HG02884 (cell line): ENCODE measurements around the gene TMEM208.

Experiments
- ATAC-seq: cut with Tn5 transposase; IDR thresholded peaks from one replicate; pipeline ENCODE4 v1.9.1; 2021; ENCODE audit warnings: mild to moderate bottlenecking, moderate library complexity; ENCODE audit not compliant: unreplicated experiment

The TMEM208 gene

DNA sequence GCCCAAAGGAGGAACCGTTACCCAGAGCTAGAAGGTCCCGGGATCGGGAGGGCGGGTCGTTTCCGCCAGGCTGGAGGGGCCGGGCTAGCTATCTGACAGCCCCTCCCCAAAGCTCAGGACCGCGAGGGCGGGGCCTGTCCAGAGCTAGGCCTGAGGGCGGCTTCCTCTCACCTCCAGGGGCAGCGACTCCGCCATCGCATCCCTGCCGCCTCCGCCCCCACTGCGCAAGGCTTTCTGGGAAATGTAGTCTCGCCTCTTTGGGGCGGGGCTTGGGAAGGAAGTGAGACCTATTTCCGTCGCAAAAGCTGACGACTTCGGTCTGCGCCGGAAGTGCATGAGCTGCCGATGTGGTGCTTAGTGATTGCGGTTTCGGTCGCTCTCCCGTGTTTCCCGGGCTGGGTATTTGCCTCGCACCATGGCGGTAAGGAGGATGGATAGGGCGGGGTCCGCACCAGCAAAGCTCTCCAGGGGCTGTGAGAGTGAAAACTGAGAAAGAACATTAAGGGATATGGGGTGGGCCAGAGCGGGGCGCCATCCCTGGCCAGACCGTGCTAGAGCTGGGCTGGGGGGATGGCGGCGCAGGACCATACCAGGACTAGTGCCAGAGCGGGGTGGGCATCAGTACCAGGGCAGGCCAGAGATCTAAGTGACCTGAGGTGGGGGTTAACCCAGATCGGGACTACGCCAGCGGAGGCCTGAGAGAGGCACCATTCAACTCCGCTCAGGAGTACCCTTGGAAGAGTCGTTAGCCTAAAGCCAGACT, at the start of gene TMEM208:
Gene TMEM208, plus strand, starts transcription at position 327 of the 763 bp plus-strand sequence. Its CDS starts 89 bp downstream, at position 416.
- peak; percentile 86 for ATAC-seq

DNA sequence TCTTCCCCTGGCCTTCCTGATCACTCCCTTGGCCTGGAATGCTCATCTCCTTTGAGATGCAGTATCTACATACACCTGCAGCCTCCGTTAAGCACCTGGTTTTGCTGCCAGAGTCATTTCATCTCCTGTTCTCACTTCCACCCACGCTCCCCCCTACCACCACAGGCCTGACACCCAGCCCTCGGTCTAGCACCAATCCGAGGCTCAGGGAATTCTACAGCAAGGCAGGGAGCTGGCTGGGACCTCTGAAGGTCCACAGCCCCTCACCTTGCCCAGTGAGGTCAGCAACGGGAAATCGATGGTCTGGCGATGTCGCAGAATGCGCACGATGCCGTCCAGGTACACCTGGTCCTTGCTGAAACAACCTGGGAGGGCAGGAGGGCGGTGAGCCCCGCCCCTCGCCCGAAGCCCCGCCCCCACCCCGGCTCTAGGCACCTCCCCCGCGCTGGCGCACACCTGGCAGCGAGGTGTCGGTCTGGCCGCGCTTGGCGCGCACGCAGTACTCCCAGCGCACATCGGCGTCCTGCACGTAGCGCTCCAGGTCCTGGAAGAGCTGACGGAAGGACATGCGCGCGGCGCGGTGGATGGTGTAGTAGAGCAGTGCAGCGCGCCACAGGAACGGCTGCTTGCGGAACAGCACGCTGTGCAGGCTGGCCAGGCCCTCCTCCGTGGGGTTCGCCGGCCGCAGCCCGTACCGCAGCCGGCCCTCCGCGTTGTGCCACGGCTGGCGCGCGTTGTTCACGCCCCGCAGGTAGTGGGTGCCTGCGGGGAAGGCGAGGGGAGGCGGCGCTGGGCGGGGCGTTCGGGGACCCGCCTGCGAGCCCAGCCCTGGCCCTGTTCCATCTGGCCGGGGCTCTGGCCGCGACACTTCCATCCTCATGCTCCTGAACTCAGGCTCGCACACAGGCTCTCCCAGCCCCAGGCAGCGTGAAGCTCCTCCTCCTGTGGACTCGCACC, 48.9 kb upstream of the TMEM208 start:
- ATAC-seq: no peak

DNA sequence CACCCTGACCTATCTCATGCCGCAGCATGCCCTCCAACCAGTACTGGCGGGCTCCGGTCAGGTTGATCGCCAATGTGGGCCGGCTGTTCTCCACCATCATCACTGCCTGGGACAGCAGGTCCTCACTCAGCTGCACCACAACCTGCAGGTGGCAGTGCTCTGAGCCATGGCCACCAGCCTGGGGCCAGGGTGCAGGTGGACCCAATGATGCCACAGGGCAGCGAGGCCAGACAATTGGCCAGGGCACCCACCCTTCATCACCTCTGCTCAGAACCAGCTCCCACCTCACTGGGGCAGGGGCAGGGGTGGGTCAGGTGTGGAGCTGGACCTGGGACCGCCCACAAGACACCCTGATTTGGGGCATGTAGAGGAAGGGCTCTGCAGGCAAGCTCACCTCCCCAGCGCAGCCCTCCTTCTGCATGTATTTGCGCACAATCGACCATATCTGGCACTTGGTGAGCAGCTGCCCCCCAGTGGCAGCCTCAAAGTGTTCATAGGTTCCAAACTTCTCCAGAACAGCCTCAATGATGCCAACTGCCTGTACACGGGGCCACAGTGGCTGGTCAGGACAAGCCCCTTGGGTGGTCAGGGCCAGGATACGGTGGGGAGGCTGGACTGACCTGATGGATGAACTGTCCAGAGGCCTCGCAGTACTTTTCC, 47.4 kb upstream of the TMEM208 start:
- ATAC-seq: no peak

DNA sequence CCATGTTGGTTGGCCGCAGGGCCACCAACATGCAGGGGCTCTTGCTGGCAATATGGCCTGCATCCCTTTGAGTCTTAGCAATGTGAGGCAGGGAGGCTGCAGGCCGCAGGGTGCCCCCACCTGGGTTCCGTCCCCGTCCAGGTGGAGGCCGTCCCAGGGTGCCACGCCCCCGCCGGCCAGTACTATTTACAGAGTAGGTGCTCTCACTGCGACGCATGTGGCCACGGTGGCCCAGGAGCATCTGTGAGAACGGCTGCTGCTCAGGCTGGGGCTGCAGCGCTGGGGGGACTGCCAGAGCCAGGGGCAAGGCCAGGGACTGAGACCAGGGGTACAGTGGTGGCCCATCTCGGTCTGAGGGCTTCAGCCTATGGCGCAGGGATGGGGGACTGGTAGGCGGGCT, 46.8 kb upstream of the TMEM208 start:
- no peak for ATAC-seq

DNA sequence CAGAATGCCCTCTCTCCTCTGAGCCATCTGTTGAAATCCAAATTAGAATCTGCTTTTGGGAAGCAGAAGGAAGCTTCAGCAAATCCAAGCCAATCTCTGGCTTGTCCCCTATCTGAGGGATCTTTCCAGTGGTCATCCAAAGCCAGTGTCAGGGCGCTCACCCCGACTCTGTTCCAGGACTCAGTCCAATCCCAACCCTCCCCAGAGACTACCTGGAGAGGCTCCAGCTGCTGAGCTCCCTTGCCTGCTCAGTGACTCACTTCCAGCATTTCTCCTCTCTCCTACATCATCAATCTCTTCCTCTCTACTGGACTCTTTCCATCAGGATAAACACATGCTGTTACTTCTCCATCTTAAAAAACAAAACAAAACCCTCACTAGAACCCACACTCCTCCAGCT, 45.6 kb upstream of the TMEM208 start:
- no peak for ATAC-seq

DNA sequence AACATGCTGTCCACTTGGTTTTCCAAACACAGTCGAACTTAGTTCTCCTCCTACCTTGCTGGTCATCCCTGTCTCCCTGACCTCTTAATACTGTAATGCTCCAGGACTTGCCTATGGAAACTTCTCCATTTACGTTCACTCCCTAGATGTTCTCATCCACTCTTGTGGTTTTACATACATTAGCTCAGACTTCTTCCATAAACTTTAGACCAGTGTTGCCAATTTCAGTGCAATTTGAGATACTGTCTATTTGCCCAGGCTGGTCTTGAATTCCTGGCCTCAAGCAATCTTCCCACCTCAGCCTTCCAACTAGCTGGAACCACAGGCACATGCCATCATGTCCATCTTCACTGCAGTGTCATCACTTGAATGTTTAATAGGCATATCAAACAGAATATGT, 44.6 kb upstream of the TMEM208 start:
- ATAC-seq: no peak

DNA sequence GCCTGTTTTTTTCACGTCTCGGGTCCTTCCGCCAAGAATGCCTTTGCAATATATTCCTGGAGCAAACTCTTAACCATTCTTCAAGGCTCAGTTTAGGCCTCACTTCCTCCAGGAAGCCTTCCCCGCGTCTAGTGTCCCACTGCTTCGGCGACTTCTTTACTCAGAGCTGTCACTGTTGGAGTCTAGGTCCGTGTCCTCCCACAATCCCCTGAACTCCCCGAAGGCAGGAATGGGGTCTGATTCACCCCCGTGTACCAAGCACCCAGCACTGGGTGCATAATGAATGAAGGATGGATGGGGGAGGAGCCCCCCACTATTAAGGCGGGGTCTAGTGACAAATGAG, 43.7 kb upstream of the TMEM208 start:
- ATAC-seq: no peak

DNA sequence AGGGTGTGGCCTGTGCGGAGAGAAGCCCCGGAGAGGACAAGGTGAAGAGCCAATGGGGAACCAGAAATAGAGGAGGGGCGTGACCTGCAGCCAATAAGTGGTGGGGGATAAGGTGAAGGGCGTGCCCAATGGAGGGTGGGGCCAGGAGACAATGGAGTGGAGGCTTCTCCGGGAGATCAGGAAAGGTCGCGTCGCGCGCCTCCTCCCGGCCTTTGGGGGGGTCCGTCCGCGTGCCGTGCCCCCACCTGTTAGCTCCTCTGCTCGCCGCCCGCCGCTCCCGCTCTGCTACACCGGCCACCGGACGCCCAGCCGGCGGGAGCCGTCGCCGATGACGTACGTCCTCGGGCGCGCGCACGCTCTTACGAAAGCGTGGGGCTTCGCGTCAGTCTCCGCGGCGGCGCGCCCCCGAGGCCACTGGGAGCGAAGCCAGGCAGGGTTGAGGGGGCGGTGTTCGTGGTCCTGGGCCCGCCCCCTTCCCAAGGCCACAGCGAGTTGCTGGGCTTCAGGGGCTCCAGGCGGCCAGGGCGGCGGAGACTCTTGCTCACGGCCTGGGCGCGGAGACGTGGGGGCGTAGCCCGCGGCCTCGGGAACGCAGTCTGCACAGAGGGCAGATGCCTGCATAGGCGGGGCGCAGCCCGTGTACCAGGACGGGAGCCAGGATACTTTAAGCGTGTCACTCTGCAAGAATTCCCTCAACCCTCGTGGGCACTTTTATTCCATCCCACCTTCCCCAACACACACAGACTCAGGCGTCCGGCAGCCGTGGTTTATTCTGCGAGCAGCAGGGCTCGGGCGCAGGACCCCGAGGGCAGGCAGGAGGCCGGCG, 43.1 kb upstream of the TMEM208 start, which contains the start of gene MATCAP1:
Gene MATCAP1, minus strand, starts transcription at position 337 of the 826 bp plus-strand sequence. CDS start 3,353 bp downstream, outside the sequence.
- peak; percentile 92 for ATAC-seq

DNA sequence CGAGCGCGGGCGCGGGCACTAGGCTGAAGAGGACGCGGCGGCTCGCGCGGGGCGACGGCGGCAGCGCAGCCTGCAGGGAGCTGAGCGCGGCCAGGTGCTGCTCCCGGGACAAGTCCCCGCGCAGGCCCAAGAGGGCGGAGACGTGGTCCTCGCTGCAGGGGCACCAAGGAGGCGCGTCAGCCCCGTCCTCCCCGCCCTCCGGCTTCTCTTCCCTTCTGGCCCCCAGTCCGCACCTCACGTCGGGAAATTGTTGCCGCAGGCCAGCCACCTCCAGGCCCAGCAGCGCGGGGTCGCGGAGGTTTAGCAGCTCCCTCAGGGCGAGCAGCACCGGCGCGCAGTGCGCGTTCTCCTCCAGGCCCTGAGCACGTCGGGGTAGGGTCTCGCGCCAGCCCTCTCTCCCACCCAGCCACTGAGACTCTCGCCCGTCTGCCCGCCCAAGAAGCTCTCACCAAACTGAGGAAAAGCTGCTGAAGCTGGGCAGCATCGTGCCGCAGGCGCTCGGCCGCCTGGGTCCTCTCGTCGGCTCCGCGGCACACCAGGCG, 42.4 kb upstream of the TMEM208 start:
- no peak for ATAC-seq

DNA sequence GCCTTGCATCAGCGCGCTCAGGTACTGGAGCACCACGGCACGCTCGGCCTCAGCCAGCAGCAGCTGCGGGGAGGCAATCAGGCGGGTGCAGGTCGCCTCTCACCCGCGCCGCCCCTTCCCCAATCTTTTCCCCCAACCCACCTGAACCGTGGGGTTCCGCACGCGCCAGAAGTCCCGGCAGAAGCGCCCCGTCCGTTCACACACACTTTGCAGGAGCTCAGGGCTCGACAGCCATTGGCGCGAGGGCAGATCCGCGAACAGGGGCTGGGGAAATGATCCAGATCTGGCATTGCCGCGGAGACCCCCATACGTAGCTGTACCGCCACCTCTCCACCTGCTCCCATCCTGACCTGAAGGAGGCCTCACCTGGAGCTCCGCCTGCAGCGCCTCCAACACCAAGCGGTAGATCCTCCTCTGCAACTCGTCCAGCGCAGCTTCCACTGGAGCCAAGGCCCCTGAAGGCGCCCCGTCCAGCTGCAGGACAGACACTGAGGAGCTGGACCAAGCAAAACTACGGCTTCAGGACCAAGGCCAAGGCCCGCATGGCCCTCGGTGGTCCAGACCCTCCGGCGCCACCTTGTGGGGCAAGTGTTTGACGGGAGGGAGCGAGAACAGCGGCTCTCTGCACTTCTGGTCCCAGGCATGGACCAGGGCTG, 41.8 kb upstream of the TMEM208 start:
- no peak for ATAC-seq

DNA sequence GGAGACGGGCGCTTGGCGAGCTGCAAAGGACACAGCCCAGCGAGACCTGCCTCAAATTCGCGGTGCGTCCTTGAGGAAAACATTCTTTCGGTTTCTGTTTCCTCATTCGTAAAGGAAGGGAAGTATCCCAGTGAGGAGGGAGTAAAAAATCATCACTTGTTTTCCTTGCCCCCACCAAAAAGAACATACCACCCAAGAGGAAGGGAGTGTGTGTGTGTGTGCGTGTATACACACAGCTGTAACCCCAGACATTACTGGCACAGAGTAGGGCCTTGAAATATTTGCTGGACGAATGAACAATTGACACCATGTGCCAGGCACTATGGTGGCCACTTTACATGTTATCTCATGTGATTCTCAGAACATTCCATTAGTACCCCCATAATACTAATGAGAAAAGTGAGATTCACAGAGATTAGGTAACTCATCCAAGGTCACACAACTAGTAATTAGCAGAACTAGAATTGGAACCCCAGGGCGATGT, 41.2 kb upstream of the TMEM208 start:
- no peak for ATAC-seq

DNA sequence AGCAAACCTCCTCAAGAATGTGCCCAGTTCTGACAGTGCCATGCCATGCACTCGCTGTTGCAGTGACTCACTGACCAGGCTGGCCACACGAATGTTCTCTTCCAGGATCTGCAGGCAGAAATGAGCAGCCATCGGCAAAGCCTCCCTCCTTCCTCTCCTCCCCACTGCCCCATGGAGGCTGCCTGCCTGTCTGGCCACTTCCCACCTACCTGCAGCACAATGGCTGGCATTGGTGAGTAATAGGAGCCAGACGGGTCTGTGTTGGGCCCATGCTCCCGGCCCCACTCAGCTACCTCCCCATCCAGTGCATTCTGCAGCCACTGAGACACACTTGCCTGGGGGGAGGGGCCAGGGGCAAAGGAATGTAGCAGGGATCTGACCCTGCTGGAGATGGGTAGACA, 40.4 kb upstream of the TMEM208 start:
- no peak for ATAC-seq

DNA sequence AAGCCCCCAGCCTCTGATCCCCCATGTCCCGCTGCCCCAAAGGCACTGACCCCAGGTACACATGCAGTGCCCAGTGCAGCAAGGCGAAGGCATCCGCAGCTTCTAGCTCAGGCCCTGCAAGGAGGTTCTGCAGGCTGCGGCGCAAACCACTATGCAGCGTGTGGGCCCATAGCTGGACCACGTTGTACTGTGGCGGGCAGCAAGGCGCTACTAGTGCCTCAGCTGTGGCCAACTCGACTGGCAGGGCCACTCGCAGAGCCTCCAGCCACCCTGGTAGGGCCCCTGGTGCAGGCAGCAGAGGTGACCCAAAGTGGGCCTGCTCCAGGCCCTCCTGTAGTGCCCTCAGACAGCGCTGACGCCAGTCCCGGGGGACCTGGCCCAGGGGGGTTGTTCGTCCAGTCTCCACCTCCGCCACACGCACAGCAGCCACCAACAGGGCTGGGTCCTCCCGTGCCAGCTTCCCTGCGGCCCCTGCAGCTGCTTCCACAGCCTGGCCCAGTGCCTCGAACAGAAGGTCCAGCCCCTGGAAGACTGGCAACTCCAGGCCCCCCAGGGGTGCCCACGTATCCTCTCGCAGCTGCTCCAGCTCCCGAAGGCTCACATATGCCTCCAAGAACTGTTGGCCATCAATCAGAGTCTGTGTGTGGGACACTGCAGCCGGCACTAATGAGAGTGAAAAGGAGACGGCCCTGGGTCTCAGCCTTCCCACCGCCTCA, 39.6 kb upstream of the TMEM208 start:
- no peak for ATAC-seq

DNA sequence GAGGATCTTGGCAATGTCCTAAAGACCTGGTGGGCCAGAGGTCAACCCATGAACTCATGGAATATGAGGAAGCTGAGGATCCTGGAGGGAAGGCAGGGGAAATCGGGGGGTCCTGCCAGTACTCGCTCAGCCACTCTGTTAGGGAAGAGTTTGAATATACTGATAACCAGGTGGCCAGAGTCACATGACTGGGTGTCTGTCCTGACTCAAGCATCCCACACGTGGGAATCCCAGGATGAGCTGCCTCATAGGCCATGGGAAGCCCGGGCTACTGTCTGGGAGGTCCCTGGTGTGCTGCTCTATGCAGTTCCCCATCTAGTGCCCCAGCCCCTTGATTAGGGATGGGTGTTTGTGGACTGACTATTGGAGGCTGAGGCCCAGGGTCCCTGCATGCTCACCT, 38.6 kb upstream of the TMEM208 start:
- ATAC-seq: no peak

DNA sequence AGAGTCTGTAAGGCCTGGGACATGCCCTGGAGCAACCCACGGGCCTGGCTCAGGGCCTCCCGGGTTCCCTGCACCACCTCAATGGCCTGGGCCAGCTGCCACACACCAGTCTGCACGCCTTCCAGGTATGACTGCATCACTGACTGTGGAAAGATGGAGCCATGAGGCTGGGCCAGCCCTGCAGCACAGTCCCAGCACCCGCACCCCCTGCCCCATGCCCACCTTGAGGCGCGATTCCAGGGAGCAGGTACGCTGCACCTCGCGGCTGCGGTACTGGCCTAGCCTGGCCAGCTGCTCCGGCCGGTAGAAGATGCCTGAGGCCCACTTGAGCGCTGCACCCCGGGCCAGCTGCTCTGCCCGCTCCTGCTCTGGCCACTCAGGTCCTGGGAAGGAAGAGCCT, 38.1 kb upstream of the TMEM208 start:
- ATAC-seq: no peak

DNA sequence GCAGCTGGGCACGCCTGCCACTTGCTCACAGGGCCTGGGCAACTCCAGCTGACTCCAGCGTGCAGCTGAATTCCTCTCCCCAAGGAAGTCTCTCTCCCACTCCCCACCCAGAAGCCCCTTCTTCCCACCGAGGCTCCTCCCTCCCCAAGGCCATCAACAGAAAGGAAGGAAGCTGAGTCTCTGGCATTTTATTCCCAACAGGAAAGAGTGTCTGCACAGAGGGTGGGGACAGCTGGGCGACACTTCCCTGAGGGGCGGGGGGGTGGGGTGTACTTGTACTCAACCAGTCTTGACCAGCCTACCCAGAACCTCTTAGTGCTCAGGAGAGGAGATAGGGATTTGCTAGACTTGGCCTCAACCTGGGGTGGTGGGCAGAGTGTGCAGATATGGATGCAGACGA, 36.9 kb upstream of the TMEM208 start, which contains the start of gene EXOC3L1:
Gene EXOC3L1, minus strand, starts transcription at position 96 of the 400 bp plus-strand sequence. CDS start 460 bp downstream, outside the sequence.
- ATAC-seq: no peak

DNA sequence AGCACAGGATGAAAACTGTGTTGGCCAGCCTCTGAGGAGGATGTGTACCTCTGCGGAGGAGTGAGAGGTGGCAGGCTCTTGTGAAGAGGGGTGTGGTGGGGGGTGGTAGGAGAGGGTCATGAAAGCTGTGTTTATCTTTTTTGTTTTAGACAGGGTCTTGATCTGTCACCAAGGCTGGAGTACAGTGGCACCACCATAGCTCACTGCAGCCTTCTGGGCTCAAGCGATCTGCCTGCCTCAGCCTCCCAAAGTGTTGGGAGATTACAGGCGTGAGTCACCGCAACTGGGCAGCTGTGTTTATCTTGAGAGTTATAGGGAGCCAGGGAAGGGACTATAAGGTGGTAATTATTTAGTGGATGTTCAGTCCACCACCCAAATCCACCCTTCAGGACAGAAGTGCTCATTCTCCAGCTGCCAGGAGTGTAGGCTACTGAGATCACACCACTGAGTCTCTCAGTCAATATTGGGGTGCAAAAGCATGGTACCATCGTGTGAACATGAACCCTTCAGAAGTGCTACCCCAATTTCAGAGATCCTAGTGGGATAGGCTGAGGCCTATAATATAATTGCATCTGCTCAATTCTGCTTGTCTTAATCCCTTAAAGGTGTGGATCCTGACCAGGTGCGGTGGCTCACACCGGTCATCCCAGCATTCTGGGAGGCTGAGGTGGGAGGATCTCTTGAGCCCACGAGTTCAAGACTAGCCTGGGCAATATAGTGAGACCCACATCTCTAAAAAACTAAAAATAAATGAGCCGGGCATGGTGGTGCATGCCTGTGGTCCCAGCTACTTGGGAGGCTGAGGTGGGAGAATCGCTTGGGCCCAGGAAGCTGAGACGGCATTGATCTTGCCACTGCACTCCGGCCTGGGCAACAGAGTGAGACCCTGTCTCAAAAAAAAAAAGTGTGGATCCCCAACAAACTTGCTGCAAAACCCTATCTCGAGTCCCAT, 36.2 kb upstream of the TMEM208 start:
- ATAC-seq: no peak
